ENCODE measurements around the gene LHX3.
"Not testable (repeated sequence)": the region's sequence is repeated elsewhere in the genome, so short reads cannot be mapped to it uniquely, and the experiment has no call there.

LHX3 gene

GRCh38 chr9:136242248-136242647, 37.3 kb upstream of the LHX3 start:
- in situ Hi-C loops (cut with HindIII; ENCODE audit: low sequenced_read_pairs) = no loop called here

DNA sequence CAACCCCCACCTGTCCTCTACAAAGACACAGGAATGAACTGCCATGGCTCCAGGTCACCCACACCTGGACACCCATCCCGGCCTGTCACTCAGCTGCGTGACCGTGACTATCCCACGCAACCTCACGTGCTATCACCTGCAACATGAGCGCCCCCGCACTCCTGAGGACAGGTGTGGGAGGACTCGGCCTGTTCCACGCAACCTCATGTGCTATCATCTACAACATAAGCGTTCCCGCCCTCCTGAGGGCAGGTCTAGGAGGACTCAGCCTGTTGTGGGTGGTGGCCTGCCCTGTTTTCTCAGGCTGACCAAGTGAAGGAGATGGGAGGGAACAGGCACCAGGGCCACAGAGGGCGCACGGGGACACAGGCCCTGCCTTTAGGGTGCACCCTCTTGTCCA, 36.6 kb upstream of the LHX3 start:
- in situ Hi-C loops (cut with HindIII; ENCODE audit: low sequenced_read_pairs) = no loop called here

GRCh38 chr9:136240941-136241340, 36.0 kb upstream of the LHX3 start:
- in situ Hi-C loops (cut with HindIII; ENCODE audit: low sequenced_read_pairs) = no loop called here

- in situ Hi-C loops (cut with HindIII; ENCODE audit: low sequenced_read_pairs) = no loop called here
These were observed 35.0 kb upstream of the LHX3 start for GRCh38 chr9:136239983-136240330.

DNA sequence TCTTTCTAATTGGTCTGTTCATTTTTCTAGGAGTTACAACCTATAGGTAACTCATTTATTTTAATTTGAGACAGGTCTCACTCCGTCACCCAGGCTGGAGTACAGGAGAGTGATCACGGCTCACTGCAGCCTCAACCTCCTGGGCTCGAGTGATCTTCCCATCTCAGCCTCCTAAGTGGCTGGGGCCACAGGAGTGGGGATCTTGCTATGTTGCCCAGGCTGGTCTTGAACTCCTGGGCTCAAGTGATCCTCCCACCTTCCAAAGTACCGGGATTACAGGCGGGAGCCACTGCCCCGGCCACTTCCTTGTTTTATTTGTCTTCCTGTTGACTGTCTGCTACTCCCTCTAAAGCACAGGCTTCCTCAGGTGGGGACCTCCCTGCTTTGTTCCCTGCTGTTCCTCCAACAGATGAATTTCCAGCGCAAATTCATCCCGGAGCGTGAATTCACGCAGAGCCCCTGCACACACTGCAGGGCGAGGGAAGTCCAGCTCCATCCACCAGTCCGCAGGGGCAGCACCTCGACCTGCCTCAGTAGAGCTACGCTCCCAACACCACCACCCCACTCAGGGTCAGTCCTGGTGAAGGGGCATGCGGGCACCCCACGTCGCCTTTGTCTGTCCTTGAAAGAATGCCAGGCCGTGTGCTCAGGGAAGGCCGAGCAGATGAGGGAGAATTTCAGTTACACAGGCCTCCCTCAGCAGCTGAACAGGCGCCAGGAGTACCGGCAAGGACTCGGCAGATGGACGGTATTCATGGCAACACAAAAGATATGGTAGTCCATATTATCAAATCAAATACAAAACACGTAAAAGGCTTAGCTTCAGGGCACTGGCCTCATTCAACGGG, 34.4 kb upstream of the LHX3 start:
- in situ Hi-C loops (cut with HindIII; ENCODE audit: low sequenced_read_pairs) = no loop called here

DNA sequence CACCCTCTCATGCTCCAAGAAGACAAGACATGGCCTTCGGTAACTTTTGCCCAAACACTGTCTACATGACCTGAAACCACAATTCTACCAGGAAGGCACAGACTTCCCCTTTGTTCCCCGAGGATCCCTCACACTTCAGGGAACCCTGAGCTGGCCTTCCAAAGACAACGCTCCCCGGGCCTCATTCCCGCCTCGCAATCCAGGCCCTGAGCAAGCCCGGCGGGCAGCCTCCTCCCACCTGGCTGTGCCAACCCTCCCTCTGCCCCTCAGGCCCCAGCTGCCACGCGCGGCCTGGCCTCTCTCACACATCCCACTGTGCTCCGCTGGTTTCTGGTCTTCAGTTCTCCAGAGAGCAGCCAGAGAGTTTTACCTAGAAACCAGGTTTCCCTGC, 33.4 kb upstream of the LHX3 start:
- in situ Hi-C loops (cut with HindIII; ENCODE audit: low sequenced_read_pairs) = no loop called here

- in situ Hi-C loops (cut with HindIII; ENCODE audit: low sequenced_read_pairs) = no loop called here
These were observed 32.8 kb upstream of the LHX3 start for GRCh38 chr9:136237486-136238341.

DNA sequence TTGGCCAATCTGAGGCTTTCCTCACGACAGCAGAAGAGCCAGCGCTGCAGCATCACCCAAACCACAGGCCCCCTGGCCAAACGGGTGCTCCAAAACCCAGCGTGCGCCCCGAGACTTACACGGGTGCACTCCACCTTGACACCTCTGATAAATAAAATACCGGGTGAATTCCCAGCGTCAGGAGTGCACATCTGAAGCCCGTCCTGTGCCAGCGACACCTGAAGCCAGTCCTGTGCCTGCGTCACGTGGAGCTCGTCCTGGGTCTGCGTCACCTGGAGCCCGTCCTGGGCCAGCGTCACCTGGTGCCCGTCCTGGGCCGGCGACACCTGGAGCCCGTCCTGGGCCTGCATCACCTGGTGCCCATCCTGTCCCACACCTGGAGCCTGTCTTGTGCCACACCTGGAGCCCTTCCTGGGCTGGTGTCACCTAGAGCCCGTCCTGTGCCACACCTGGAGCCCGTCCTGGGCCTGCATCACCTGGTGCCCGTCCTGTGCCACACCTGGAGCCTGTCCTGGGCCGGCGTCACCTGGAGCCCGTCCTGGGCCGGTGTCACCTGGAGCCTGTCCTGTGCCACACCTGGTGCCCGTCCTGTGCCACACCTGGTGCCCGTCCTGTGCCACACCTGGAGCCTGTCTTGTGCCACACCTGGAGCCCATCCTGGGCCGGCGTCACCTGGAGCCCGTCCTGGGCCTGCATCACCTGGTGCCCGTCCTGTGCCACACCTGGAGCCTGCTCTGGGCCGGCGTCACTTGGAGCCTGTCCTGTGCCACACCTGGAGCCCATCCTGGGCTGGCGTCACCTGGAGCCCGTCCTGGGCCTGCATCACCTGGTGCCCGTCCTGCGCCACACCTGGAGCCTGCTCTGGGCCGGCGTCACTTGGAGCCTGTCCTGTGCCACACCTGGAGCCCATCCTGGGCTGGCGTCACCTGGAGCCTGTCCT, 31.8 kb upstream of the LHX3 start:
- in situ Hi-C loops (cut with HindIII; ENCODE audit: low sequenced_read_pairs) = not testable (repeated sequence)

DNA sequence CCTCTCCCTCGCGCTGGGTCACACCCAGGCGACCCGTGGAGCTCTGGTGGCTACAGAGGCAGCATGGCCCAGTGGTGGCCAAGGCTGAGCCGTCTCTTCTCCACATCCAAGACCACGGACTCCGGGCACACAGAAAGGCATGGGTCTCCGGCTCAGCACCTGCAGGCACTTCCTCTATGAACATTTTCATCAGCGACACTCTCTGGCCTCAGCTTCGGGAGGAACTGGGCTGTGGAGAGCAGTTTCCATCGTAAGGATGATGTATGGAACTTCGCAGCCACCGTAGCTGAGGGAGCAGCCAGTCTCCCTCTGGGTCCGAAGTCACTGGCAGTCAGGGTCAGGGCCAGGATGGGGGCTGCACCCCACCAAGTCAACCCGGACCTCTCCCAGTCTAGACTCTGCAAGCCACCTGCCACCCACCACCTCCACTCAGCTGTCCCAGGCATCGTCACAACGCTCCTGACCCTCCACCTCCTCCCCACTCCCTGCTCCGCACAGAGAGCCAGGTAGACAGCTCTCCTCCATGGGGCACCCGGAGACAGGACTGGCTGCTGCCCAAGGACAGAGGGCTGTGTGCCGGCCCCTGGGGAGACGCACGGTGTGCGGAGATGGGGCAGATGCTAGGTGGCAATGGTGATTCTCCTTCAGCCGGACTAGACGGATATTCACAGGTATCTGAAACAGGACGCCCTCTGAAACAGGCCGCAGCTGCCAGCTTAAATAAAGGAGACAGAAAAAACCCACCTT, 31.0 kb upstream of the LHX3 start:
- in situ Hi-C loops (cut with HindIII; ENCODE audit: low sequenced_read_pairs) = no loop called here

GRCh38 chr9:136235171-136235570, 30.2 kb upstream of the LHX3 start:
- in situ Hi-C loops (cut with HindIII; ENCODE audit: low sequenced_read_pairs) = no loop called here

DNA sequence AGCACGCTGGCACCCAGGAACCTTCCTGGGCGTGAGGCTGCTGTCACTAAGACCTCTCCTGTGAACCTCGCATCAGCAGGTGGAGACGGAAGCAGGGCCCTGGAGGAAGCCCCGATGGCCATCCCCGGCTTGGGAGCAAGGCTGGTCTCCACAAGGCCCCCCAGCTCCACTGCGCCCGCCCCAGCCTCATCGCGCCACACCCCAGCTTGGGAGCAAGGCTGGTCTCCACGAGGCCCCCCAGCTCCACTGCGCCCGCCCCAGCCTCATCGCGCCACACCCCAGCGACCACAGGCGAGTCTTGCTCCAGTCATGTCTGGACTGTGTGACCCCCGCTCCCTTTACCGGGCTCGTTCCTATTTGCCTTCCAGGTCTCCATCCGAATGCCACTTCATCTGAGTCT, 29.7 kb upstream of the LHX3 start:
- in situ Hi-C loops (cut with HindIII; ENCODE audit: low sequenced_read_pairs) = no loop called here

- in situ Hi-C loops (cut with HindIII; ENCODE audit: low sequenced_read_pairs) = no loop called here
These were observed 28.9 kb upstream of the LHX3 start for GRCh38 chr9:136233868-136234267.

GRCh38 chr9:136233411-136233810, 28.5 kb upstream of the LHX3 start:
- in situ Hi-C loops (cut with HindIII; ENCODE audit: low sequenced_read_pairs) = no loop called here

DNA sequence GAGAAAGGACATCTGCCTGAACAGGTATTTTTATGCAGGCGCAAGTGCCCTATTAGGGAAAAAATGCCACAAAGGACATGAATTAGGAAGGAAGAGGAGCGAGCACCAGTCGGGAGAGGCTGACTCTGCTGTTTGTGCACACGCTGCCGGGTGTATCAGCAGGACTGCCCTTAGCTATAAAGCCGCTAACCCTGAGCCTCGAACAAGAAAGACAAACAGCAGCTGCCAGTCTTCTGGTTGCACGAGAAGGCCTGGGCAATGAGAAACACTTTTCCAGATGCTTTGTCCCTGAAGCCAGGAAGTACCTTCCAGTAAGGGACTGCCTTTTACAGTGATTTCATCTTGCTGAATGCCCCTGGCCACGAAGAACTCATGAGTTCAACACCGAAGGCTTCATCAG, 28.0 kb upstream of the LHX3 start:
- in situ Hi-C loops (cut with HindIII; ENCODE audit: low sequenced_read_pairs) = no loop called here

GRCh38 chr9:136231478-136232297, 26.8 kb upstream of the LHX3 start:
- in situ Hi-C loops (cut with HindIII; ENCODE audit: low sequenced_read_pairs) = no loop called here

DNA sequence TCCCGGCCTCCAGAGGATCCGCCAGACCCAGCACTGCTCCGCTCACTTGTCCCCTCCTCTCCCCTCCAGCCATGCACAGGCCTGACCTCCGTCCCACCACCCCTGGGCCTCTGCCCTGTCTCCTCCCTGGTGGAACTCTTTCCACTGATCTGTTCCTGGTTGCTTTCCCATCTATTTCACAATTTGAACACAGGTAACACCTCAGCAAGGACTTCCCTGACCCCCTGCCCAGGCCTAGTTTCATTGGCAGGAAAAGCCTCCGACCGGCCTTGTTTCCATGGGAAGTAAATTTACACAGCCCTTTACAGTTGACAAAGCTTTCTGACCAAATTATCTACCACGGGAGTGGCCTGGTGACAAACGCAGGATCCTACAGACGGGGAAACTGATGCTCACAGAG, 25.8 kb upstream of the LHX3 start:
- in situ Hi-C loops (cut with HindIII; ENCODE audit: low sequenced_read_pairs) = no loop called here

- in situ Hi-C loops (cut with HindIII; ENCODE audit: low sequenced_read_pairs) = no loop called here
These were observed 25.4 kb upstream of the LHX3 start for GRCh38 chr9:136230365-136230764.

- in situ Hi-C loops (cut with HindIII; ENCODE audit: low sequenced_read_pairs) = no loop called here
These were observed 24.5 kb upstream of the LHX3 start for GRCh38 chr9:136229096-136230065.

All from DLD1 (cell line).